Jurkat, Clone E6-1 (cell line): Measurements from ENCODE around the gene TRAK2.

Source experiments
- DNase-seq: peaks from one replicate; pipeline ENCODE4 v3.0.0-alpha.2; 2011; ENCODE audit warnings: low read depth, low spot score
- H3K4me3 ChIP-seq: 2 replicates; pipeline ENCODE4 v1.5.1; 2011; ENCODE audit warnings: mild to moderate bottlenecking, low read length, control low read depth, moderate library complexity

The TRAK2 gene

GRCh38 chr2:201342923-201343322 lies 108.3 kb downstream of the TRAK2 start:
- no peak for DNase-seq
- no peak overlapping the region for H3K4me3 ChIP-seq

DNA sequence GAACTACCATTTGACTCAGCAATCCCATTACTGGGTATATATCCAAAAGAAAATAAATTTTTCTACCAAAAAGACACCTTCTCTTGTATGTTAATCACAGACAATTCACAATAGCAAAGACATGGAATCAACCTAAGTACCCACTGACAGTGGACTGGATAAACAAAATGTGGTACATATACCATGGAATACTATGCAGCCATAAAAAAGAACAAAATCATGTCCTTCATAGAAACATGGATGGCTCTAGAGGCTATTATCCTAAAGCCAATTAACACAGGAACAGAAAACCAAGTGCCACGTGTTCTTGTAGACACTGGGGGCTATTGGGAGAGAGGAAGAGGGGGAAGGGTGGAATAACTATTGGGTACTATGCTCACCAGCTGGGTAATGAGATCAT lies 121.8 kb downstream of the TRAK2 start:
- no peak overlapping the region for H3K4me3 ChIP-seq
- DNase-seq, result no peak

GRCh38 chr2:201327678-201328077 lies 123.6 kb downstream of the TRAK2 start:
- no peak overlapping the region for H3K4me3 ChIP-seq
- no peak for DNase-seq
